Uterus (tissue), 4 donors: ENCODE results near the gene PVR. TPM values are rescaled to one million over a fixed set of nuclear protein-coding genes. Genes with fewer than 3 reads are reported as not detected.

Experiments
- DNase-seq, 2 donors: peaks; one replicate each; pipeline ENCODE4 v3.0.0-alpha.2; 2019 to 2020
- H3K27ac ChIP-seq, 2 donors: fragments of 200-600 bp; sonication (generic); 1 replicate in 1 of 2; 2 replicates in 1 of 2; pipeline ENCODE4 v1.5.1; 2016 to 2018
- H3K27me3 ChIP-seq, 2 donors: fragments of 200-600 bp; sonication (generic); one replicate each; pipeline ENCODE4 v1.5.1; 2018 to 2019; ENCODE audit warnings: control low read depth in 1 of 2
- H3K36me3 ChIP-seq, 2 donors: fragments of 200-600 bp; sonication (generic); one replicate each; pipeline ENCODE4 v1.5.1; 2019; ENCODE audit warnings: control low read depth in 1 of 2
- H3K4me1 ChIP-seq, 2 donors: fragments of 200-600 bp; sonication (generic); one replicate each; pipeline ENCODE4 v1.5.1; 2018 to 2019; ENCODE audit warnings: control low read depth in 1 of 2
- H3K4me3 ChIP-seq, 2 donors: fragments of 200-600 bp; sonication (generic); 1 replicate in 1 of 2; 2 replicates in 1 of 2; pipeline ENCODE4 v1.5.1; 2018 to 2019; ENCODE audit warnings: mild to moderate bottlenecking in 1 of 2
- H3K9me3 ChIP-seq, 2 donors: fragments of 200-600 bp; sonication (generic); one replicate each; pipeline ENCODE4 v1.5.1; 2019; ENCODE audit warnings: control low read depth in 1 of 2
- POLR2A ChIP-seq, 2 donors: fragments of 450-650 bp; IDR thresholded peaks; one replicate each; pipeline ENCODE4 v1.6.1; 2016; ENCODE audit warnings: antibody characterized with exemption in 2 of 2, mild to moderate bottlenecking in 1 of 2, moderate library complexity in 1 of 2
- intact Hi-C: fragments of 100-400 bp; cut with DNase I; formaldehyde crosslinking; loops from one replicate; pipeline ENCODE4 v1.15.1; 2023; ENCODE audit warnings: low total_unique reads
- total RNA-seq, 4 donors: library from RNA; depleted of rRNA in 3 of 4; stranded (reverse); fragments of >200 nt in 3 of 4; gene quantifications; one replicate each; pipeline versions ENCODE4 v1.1.0 to v1.2.4, GENCODE V29; 2014 to 2023
- TF ChIP-seq, protein P1 (sequence below), 4 experiments: fragments of 200-600 bp in 2 of 4; fragments of 450-650 bp in 2 of 4; sonication (generic) in 2 of 4; IDR thresholded peaks; one replicate each; pipeline ENCODE4 v1.5.1; 2016 to 2019; ENCODE audit warnings: antibody characterized with exemption in 4 of 4, mild to moderate bottlenecking in 2 of 4, moderate library complexity in 1 of 4
- donor health status: DM: yes; HTN: yes; CAD: no.

The PVR gene
- total RNA-seq, 4 donors from 2014 or later: 7.9 to 45.3 (median 28.0) TPM

DNA sequence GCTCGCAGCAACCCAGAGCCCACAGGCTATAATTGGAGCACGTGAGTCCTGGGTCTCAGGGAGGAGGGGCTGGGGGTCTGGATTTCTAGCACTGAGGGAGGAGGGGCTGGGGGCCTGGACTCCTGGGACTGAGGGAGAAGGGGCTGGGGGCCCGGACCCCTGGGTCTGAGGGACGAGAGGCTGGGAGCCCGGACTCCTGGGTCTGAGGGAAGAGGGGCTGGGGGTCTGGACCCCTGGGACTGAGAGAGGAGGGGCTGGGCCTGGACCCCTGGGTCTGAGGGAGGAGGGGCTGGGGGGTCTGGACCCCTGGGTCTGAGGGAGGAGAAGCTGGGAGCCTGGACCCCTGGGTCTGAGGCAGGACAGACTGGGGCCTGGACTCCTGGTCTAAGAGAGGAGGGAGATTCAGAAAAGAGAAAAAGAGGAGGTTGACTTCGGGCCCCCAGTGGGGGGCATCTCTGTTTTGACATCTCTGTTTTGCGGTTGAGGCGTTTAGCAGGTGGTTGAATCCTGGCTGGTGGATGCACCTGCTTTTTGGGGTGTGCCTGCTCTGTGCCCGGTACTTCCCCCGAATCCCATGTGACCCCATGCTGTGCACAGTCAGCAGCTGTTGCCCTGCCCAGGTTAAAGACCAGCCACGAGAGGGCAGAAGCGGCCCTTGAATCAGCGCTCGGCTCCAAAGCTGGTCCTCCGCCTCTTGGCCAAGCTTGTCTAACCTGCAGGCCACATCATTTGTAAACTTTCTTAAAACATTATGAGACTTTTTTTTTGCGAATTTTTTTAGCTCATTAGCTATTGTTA is 10.5 kb downstream of the PVR start:
- H3K27ac ChIP-seq: no peak overlapping the region
- intact Hi-C loops: no loop called here
- H3K36me3 ChIP-seq: no peaks in the 10 kb centered on the region
- no peaks in the 10 kb centered on the region for H3K9me3 ChIP-seq
- DNase-seq: peak; percentile 40 to 43
- no peaks in the 10 kb centered on the region for H3K4me1 ChIP-seq
- no peaks in the 10 kb centered on the region for H3K27me3 ChIP-seq
- H3K4me3 ChIP-seq: no peak overlapping the region
- TF ChIP-seq, protein P1, sequence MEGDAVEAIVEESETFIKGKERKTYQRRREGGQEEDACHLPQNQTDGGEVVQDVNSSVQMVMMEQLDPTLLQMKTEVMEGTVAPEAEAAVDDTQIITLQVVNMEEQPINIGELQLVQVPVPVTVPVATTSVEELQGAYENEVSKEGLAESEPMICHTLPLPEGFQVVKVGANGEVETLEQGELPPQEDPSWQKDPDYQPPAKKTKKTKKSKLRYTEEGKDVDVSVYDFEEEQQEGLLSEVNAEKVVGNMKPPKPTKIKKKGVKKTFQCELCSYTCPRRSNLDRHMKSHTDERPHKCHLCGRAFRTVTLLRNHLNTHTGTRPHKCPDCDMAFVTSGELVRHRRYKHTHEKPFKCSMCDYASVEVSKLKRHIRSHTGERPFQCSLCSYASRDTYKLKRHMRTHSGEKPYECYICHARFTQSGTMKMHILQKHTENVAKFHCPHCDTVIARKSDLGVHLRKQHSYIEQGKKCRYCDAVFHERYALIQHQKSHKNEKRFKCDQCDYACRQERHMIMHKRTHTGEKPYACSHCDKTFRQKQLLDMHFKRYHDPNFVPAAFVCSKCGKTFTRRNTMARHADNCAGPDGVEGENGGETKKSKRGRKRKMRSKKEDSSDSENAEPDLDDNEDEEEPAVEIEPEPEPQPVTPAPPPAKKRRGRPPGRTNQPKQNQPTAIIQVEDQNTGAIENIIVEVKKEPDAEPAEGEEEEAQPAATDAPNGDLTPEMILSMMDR (IDR thresholded peaks at IDR 0.05): peak in 3 of 4 experiments; percentile 40 to 57 (median 42)
- no peak for TF ChIP-seq POLR2A (IDR thresholded peaks at IDR 0.05)

DNA sequence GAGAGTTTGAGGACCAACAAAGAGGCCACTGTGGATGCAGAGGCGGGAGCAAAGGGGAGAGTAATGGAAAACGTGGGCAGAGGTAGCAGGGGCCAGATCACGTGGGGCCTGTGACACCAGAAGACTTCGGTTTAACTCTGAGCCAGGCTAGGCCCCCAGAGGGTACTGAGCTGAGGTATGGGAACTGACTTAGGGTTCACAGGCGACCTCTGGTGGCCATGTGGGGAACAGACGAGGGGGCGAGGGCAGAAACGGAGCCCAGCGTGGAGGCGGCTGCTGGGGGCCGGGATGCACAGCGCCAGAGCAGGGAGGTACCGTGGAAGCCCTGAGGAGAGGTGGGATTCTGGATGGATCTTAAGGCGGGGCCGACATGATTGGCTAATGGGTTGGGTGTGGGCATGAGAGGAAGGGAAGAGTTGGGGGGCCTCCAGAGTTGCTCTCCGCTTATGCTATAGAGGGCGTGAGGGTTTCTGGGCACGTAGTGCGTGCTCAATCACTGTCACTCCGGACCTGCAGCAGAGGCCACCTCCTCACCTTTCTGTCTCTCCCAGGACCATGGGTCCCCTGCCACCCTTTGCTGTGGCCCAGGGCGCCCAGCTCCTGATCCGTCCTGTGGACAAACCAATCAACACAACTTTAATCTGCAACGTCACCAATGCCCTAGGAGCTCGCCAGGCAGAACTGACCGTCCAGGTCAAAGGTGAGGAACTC is 13.7 kb downstream of the PVR start:
- H3K9me3 ChIP-seq: no peaks in the 10 kb centered on the region
- DNase-seq: peak; percentile 39 to 45
- no peaks in the 10 kb centered on the region for H3K36me3 ChIP-seq
- no peaks in the 10 kb centered on the region for H3K4me1 ChIP-seq
- H3K4me3 ChIP-seq: no peak overlapping the region
- no peak for TF ChIP-seq POLR2A (IDR thresholded peaks at IDR 0.05)
- TF ChIP-seq, protein P1 (IDR thresholded peaks at IDR 0.05): peak; percentile 72 to 86 (median 82)
- no peak overlapping the region for H3K27ac ChIP-seq
- intact Hi-C loops: no loop called here
- no peaks in the 10 kb centered on the region for H3K27me3 ChIP-seq

DNA sequence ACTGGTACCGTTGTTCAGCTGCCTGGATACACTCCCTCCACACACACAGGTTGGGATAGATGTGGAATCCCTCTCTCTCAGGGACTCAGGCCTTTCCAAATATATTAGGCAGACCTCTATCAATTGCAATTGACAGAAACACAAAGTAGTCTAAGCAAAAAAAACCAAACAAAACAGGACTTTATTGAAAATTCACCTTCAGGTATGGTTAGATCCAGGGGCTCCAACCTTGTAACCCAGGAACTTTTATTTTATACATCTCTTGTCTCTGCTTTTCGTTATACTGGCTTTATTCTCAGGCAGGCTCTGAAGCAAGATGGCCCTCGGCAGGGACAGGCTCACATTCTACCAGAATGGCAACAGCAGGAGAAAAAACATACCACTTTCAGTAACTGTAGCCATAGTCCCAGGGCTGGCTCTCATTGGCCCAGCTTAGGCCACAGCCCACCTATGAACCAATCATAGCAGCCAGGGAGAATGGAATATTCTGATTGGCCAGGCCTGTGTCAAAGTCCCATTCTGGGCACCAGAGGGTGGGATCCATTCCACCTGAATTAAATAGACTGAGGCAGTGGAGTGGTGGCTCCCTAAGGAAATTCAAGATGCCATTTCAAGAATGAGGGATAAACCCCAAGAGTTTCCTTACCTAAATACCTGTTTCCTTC is 14.5 kb downstream of the PVR start:
- Histone ChIP-seq H3K36me3 (no peaks in the 10 kb centered on the region), H3K9me3 (no peaks in the 10 kb centered on the region), H3K4me3 (no peak overlapping the region), H3K27ac (no peak overlapping the region), H3K27me3 (no peaks in the 10 kb centered on the region), H3K4me1 (no peaks in the 10 kb centered on the region)
- no peak for DNase-seq
- intact Hi-C loops: no loop called here
- no peak for TF ChIP-seq POLR2A (IDR thresholded peaks at IDR 0.05)
- TF ChIP-seq, protein P1 (IDR thresholded peaks at IDR 0.05): no peak

DNA sequence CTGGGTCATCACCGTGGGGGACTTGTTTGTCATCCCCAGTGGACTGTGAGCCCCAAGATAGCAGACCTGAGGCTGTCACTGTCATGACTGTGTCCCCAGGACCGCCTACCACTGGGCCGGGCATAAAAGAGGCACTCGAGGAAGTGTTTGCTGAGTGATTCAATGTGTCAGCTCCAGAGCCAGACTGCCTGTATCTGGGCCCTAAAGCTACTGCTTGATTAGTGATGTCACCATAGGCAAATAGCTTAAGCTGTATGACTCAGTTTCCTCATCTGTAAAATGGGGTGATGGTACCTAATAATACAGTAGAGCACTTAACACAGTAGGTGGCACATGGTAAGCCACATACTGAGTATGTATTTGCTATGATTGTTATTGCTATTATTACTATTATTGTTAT is 16.4 kb downstream of the PVR start:
- no peak for DNase-seq
- Histone ChIP-seq H3K4me3 (no peak overlapping the region), H3K36me3 (no peaks in the 10 kb centered on the region), H3K27me3 (no peaks in the 10 kb centered on the region), H3K9me3 (no peaks in the 10 kb centered on the region), H3K27ac (no peak overlapping the region), H3K4me1 (no peaks in the 10 kb centered on the region)
- TF ChIP-seq, protein P1 (IDR thresholded peaks at IDR 0.05): no peak
- TF ChIP-seq POLR2A (IDR thresholded peaks at IDR 0.05): no peak
- intact Hi-C loops: no loop called here

DNA sequence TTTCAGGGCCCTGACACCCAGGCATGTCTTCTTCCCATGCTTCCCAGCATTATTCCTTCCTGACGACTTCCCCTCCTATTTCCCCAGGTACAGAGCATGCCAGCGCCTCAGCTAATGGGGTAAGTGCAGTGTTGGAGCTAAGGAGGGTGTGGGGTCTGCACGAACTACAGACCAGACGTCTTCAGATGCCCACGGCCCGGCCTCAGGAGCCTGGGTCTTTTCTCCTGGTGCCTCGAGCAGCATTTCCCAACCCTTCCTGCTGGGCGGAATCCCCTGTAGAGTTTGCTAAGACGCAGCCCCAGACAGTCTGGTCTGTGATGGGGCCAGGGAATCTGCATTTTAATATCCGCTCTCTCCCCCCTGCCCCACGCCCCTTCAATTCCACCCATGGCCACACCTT is 17.5 kb downstream of the PVR start:
- Histone ChIP-seq H3K4me3 (no peak overlapping the region), H3K36me3 (no peaks in the 10 kb centered on the region), H3K27me3 (no peaks in the 10 kb centered on the region), H3K4me1 (no peaks in the 10 kb centered on the region), H3K27ac (no peak overlapping the region), H3K9me3 (no peaks in the 10 kb centered on the region)
- DNase-seq: no peak
- intact Hi-C loops: no loop called here
- TF ChIP-seq POLR2A (IDR thresholded peaks at IDR 0.05): no peak
- TF ChIP-seq, protein P1 (IDR thresholded peaks at IDR 0.05): no peak
